ENCODE measurements around the gene FMNL2.

Gene FMNL2

DNA sequence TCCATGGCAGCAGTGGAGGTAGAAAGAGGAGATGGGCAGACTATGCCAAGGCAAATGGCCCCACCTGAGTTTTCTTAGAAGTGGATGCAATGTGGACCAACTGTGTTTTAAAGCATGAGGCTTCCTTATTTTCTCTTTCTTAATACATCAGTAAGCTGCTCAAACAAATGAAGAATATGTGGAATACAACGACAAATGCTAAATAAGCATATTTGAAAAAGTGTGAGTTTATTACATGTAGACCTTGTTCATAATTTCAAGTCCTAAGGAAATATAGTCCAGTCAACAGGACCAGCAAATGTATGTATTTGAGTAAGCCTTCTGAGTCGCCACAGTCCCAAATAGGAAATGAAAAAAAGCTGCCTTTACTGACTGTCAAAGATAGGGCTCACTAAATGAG lies 204.4 kb downstream of the FMNL2 start:
- no peak for DNase-seq

DNA sequence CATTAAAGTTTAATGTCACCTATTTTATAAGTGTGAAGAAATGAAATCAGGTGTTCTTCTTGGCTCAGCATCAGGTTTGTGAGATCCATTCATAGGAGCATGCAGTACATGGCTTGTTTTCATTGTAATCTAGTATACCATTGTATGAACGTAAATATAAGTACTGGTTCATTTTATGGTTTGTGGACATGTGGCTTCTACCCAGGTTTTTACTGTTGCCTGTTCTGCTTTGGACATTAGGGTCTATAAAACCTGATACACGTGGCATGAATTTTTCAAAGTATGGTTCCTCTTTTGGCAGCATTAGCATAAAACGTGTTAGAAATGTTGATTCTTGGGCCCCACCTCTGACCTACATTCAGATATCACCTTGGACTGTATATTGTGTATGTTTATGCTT lies 206.7 kb downstream of the FMNL2 start:
- DNase-seq, result no peak

DNA sequence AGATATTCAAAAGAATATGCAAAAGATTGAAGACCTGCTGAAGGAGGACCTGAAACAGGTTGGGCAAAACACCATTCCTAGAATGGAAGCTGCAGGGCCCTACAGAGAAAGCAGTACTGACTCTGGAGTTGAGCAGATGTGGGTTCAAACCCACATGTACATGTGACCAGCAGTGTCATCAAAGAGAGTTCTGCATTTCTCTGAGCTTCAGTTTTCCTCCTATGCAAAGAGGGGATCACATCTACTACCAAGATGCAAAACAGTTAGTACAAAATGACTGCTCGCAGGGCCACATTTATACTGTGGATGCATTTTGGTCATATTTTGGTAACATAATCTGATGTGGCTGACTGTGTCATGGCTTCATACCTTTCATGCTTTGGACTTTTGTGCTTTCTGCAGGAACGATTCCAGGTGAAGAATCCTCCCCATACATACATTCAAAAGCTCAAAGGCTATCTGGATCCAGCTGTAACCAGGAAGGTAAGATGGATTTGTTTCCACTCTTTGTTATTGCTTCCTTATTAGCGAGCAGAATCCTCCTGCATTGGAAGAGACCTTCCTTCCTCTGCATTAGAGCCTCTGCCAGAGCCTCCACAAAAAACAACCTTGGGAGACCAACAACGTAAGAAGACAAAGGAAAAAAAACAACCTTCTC lies 207.5 kb downstream of the FMNL2 start:
- DNase-seq, result no peak

- DNase-seq, result no peak
These were observed 208.1 kb downstream of the FMNL2 start for GRCh38 chr2:152542995-152543481.

GRCh38 chr2:152543717-152544116 lies 208.7 kb downstream of the FMNL2 start:
- no peak for DNase-seq

DNA sequence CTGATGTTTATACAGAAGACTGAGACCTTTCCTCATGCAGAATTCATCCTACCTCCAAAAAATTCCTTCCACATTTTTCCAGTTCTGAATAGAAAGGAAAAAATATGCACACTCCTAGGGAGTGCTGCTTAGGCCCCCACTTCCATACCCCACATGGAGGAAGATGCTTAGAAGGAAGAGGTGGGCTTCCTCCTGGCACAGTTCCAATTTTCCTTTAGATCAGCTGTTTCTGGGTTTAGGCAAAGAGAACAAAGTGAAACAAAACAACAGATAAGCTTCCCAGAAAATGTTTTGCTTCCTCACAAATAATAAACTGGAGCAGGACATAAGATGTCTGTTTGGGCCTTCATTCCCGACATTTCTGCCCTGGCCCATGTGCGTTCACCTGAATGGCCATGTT lies 209.7 kb downstream of the FMNL2 start:
- no peak for DNase-seq

GRCh38 chr2:152546230-152546837 lies 211.4 kb downstream of the FMNL2 start:
- no peak for DNase-seq

- DNase-seq, result no peak
These were observed 213.3 kb downstream of the FMNL2 start for GRCh38 chr2:152548111-152548875.

DNA sequence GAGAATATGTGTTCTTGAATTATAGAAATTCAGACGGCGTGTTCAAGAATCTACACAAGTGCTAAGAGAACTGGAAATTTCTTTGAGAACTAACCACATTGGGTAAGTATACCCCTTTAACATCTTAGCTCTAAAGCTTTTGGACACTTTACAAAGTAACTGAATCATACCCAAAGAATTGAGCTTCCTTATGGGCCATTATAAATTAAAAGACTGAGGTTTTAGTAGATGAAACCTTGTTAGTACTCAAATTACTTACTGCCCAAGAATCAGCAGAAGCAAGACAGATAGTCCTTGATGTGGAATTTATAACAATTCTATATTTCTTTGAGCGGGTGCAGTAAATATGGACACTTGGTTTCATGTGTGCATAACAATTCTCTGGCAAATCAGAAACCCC lies 214.0 kb downstream of the FMNL2 start:
- DNase-seq, result no peak

- DNase-seq, result no peak
These were observed 214.4 kb downstream of the FMNL2 start for GRCh38 chr2:152549423-152549822.

DNA sequence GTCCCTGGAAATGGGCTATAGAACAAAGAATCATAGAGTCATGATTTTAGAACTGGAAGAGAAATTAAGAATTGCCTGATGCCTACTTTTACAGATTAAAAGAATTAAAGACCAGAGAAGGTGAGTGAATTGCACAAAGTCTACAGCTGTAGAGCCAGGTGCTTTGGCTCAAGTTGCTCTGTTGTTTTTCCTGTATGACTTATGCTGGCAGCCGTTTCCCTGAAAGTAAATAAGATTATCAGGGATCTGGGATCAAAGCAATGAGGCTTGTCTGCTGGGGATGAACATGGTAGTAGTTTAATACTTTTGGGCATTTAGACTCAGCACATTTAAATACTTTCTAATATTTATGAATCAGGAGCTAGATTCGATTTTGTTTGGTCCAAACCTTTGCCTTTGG lies 215.4 kb downstream of the FMNL2 start:
- DNase-seq, result no peak

DNA sequence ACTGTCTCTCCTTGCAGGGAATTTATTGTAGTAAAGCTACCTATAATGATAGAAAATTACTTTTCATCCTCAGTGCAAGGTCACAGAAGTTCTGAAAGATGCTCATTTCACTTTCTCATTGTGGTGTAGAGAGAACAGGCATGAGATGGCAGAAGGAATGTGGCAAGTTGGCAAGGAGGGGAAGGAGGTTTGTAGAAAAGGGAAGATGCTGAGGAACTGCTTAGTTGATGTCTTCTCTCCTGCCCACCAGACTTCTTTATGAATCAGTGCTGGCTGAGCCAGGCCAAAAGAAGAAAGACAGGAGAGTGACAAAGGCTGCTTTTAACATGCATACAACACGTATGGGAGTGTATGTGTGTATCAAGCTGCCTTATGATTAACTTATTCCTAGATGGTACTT lies 217.9 kb downstream of the FMNL2 start:
- DNase-seq, result no peak

GRCh38 chr2:152553518-152553917 lies 218.5 kb downstream of the FMNL2 start:
- DNase-seq, result no peak

DNA sequence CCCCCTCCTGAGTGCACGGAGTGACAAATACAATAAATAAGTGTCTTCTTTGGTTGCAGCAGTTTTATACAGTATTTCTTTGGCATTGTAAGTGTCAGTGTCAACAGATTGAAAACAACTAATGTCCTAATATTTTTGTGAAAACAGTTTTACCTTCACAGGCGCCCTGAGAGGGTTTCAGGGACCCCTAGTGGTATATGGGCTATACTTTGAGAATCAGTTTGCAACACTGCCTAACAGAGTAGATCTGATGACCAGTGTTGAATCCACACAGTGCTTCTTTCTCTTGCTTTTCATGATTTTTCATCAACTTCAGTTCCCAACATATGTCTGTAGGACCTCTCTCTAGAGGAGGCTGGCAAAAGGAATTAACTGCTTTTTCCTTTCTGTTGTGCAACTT lies 220.1 kb downstream of the FMNL2 start:
- no peak for DNase-seq

- no peak for DNase-seq
These were observed 221.5 kb downstream of the FMNL2 start for GRCh38 chr2:152556506-152556905.

GRCh38 chr2:152557273-152557888 lies 222.4 kb downstream of the FMNL2 start:
- no peak for DNase-seq

- no peak for DNase-seq
These were observed 223.4 kb downstream of the FMNL2 start for GRCh38 chr2:152558158-152558984.

DNA sequence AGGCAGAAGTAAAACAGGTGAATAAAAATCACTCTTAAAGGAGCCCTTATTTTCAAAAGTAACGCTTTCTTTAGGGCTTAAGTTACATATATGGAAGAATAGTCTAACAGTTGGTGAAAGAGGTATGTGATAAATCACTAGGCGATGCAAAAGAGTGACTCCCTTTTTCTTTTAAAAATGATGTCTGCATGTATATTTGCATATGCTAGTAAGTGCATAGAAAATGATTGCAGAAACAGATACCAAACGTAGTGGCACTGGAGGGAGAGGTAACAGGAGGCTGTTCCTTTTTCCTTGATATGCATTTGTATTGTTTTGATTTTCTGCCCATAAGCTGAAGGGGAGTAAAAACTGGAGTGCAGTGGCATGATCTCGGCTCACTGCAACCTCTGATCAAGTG lies 224.0 kb downstream of the FMNL2 start:
- DNase-seq, result no peak

DNA sequence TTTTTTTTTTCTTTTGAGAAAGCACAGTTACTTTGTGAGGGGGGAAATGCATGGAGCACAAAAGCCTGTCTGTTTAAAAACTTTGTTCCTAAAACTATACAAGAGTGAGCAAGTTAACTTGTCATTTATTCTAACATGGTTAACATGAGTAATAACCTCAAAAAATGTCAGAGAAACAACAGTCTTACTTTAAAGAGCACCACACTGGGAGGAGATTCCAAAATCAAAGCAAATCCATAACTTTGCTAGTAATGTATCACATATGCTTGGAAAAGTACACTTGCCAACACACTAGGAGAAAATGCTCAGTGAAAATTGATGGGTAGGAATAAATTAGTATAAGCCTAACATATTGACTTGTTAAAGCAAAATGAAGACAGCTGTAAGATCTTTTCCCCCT lies 225.2 kb downstream of the FMNL2 start:
- no peak for DNase-seq

DNA sequence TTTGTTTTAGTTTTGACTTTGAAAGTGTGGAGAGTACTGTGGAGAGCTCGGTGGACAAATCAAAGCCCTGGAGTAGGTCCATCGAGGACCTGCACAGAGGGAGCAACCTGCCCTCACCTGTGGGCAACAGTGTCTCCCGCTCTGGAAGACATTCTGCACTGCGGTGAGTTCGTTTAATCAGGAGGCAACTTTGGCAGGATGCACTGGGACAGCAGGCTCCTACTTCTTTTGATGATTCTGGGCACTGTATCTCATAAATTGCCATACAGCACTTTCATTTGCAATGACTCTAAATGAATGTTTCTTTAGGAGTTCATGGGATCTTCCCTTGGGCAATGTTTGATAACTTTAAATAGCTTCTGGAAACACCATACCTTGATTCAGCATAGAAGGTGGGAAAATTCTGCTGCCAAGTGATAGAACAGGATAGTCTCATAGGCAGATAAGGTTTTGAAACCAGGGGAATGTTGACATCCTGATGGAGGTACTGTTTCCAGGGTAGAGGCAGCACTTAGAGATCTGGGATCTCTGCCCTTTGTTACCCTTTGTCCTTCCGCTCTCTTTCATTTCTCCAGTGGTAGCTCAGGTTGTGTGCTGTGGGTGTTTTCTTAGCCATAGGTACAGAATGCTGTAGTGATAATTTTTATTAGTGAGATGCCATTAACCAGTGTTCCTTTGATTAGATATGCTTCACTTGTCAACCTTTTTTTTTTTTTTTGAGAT lies 226.1 kb downstream of the FMNL2 start:
- DNase-seq, result no peak

- no peak for DNase-seq
These were observed 227.4 kb downstream of the FMNL2 start for GRCh38 chr2:152562198-152562884.

All from RPMI8226 (cell line).